ENCODE results near the gene LRRC8E. TPM values are rescaled to one million over a fixed set of nuclear protein-coding genes. Genes with fewer than 3 reads are reported as not detected.
A peak's percentile ranks its signal among the peaks of the same experiment; 100 is the strongest.

The LRRC8E gene
- total and polyA plus RNA-seq, 4 donors: 1.8 to 3.3 (median 2.4) TPM; not detected in 1

DNA sequence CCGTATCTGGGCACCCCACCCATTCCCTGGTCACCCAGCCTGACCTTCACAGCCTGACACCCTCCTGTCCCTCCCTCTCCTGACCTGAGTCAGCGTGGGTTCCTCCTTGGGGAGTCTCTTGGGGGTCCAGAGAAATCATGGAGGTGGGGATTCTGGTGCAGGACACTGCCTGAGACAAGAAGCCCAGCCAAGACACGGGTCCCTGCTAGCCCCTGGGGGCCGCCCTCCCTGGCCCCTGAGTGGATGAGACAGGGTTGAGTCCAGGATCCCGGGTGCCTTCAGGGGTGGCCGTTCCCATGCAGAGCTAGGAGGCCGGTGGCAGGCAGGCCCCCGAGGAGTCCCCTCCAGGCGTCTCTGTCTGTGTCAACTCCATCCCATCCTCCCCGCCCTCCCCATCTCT is 17.0 kb downstream of the LRRC8E start:
- Histone ChIP-seq H3K9ac (ENCODE audit: low read depth in 1 of 2, low read length in 2 of 2) (no peak overlapping the region), H3K4me3 (ENCODE audit: low read depth in 1 of 3, low read length in 3 of 3) (no peak overlapping the region), H3K27ac (ENCODE audit: low read depth in 1 of 2, low read length in 2 of 2) (no peak overlapping the region), H3K36me3 (ENCODE audit: control insufficient read depth in 4 of 4, insufficient read depth in 3 of 4, low read depth in 1 of 4, low read length in 3 of 4) (peaks cover 0 to 5% (median 2%) of the 10 kb centered on the region in 4 donors), H3K9me3 (ENCODE audit: control insufficient read depth in 4 of 4, low read length in 3 of 4) (no peaks in the 10 kb centered on the region), H3K4me1 (ENCODE audit: control insufficient read depth in 4 of 4, insufficient read depth in 4 of 4, low read length in 3 of 4) (peaks cover 8 to 35% (median 21%) of the 10 kb centered on the region in 4 donors), H3K27me3 (ENCODE audit: control insufficient read depth in 4 of 4, insufficient read depth in 4 of 4, low read length in 3 of 4) (no peaks in the 10 kb centered on the region)
- TF ChIP-seq EGR1 (IDR thresholded peaks at IDR 0.05; ENCODE audit: low read depth in 2 of 2) (no peak), RXRA (IDR thresholded peaks at IDR 0.05) (no peak), YY1 (IDR thresholded peaks at IDR 0.05) (no peak), FOXA1 (IDR thresholded peaks at IDR 0.05) (no peak), SP1 (IDR thresholded peaks at IDR 0.05) (no peak), JUND (IDR thresholded peaks at IDR 0.05) (no peak), FOXA2 (IDR thresholded peaks at IDR 0.05) (no peak), HNF4G (IDR thresholded peaks at IDR 0.05) (no peak), HNF4A (conservative IDR thresholded peaks at IDR 0.05) (no peak), GABPA (IDR thresholded peaks at IDR 0.05 in 1 of 2, conservative IDR thresholded peaks at IDR 0.05 in 1 of 2) (no peak), NR2F2 (IDR thresholded peaks at IDR 0.05) (no peak), TAF1 (conservative IDR thresholded peaks at IDR 0.05) (no peak)
- TF ChIP-seq, protein P1, sequence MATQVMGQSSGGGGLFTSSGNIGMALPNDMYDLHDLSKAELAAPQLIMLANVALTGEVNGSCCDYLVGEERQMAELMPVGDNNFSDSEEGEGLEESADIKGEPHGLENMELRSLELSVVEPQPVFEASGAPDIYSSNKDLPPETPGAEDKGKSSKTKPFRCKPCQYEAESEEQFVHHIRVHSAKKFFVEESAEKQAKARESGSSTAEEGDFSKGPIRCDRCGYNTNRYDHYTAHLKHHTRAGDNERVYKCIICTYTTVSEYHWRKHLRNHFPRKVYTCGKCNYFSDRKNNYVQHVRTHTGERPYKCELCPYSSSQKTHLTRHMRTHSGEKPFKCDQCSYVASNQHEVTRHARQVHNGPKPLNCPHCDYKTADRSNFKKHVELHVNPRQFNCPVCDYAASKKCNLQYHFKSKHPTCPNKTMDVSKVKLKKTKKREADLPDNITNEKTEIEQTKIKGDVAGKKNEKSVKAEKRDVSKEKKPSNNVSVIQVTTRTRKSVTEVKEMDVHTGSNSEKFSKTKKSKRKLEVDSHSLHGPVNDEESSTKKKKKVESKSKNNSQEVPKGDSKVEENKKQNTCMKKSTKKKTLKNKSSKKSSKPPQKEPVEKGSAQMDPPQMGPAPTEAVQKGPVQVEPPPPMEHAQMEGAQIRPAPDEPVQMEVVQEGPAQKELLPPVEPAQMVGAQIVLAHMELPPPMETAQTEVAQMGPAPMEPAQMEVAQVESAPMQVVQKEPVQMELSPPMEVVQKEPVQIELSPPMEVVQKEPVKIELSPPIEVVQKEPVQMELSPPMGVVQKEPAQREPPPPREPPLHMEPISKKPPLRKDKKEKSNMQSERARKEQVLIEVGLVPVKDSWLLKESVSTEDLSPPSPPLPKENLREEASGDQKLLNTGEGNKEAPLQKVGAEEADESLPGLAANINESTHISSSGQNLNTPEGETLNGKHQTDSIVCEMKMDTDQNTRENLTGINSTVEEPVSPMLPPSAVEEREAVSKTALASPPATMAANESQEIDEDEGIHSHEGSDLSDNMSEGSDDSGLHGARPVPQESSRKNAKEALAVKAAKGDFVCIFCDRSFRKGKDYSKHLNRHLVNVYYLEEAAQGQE (IDR thresholded peaks at IDR 0.05): no peak
- TF ChIP-seq, protein P2, sequence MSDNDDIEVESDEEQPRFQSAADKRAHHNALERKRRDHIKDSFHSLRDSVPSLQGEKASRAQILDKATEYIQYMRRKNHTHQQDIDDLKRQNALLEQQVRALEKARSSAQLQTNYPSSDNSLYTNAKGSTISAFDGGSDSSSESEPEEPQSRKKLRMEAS (IDR thresholded peaks at IDR 0.05): no peak
- TF ChIP-seq, protein P3, sequence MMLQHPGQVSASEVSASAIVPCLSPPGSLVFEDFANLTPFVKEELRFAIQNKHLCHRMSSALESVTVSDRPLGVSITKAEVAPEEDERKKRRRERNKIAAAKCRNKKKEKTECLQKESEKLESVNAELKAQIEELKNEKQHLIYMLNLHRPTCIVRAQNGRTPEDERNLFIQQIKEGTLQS (IDR thresholded peaks at IDR 0.05): no peak
- WGBS: 81% methylated on average over 10 of the region's 10 CpGs
- peak; percentile 30 for DNase-seq (ENCODE audit: low spot score)

DNA sequence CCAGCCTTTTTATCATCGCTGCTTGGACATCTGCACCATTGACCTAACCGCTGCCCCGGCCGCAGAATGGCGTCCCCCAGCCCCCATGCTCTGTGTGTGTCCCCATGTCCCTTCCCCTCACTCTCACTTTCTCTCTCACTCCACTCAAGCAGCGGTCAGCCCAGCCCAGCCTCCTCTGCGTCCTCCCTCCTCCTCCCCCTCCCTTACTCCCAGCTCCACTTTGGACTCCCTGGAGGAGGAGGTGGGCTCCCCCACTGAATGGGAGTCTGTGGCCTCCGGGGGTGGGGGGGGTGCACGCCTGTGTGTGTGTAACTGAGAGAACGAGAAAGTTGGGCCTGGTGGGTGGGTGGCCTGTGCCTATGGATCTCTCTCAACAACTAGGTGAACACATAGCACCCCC is 17.5 kb downstream of the LRRC8E start:
- Histone ChIP-seq H3K4me3 (ENCODE audit: low read depth in 1 of 3, low read length in 3 of 3) (no peak overlapping the region), H3K9me3 (ENCODE audit: control insufficient read depth in 4 of 4, low read length in 3 of 4) (no peaks in the 10 kb centered on the region), H3K27ac (ENCODE audit: low read depth in 1 of 2, low read length in 2 of 2) (no peak overlapping the region), H3K9ac (ENCODE audit: low read depth in 1 of 2, low read length in 2 of 2) (no peak overlapping the region), H3K36me3 (ENCODE audit: control insufficient read depth in 4 of 4, insufficient read depth in 3 of 4, low read depth in 1 of 4, low read length in 3 of 4) (peaks cover 0 to 10% (median 4%) of the 10 kb centered on the region in 4 donors), H3K27me3 (ENCODE audit: control insufficient read depth in 4 of 4, insufficient read depth in 4 of 4, low read length in 3 of 4) (no peaks in the 10 kb centered on the region), H3K4me1 (ENCODE audit: control insufficient read depth in 4 of 4, insufficient read depth in 4 of 4, low read length in 3 of 4) (peaks cover 8 to 35% (median 21%) of the 10 kb centered on the region in 4 donors)
- TF ChIP-seq, protein P4, sequence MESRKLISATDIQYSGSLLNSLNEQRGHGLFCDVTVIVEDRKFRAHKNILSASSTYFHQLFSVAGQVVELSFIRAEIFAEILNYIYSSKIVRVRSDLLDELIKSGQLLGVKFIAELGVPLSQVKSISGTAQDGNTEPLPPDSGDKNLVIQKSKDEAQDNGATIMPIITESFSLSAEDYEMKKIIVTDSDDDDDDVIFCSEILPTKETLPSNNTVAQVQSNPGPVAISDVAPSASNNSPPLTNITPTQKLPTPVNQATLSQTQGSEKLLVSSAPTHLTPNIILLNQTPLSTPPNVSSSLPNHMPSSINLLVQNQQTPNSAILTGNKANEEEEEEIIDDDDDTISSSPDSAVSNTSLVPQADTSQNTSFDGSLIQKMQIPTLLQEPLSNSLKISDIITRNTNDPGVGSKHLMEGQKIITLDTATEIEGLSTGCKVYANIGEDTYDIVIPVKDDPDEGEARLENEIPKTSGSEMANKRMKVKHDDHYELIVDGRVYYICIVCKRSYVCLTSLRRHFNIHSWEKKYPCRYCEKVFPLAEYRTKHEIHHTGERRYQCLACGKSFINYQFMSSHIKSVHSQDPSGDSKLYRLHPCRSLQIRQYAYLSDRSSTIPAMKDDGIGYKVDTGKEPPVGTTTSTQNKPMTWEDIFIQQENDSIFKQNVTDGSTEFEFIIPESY (IDR thresholded peaks at IDR 0.05): no peak
- TF ChIP-seq HNF4A (conservative IDR thresholded peaks at IDR 0.05) (no peak), JUND (IDR thresholded peaks at IDR 0.05) (no peak), FOXA2 (IDR thresholded peaks at IDR 0.05) (no peak), HNF4G (IDR thresholded peaks at IDR 0.05) (no peak), YY1 (IDR thresholded peaks at IDR 0.05) (no peak), RXRA (IDR thresholded peaks at IDR 0.05) (no peak), FOXA1 (IDR thresholded peaks at IDR 0.05) (no peak), TAF1 (conservative IDR thresholded peaks at IDR 0.05) (no peak), NR2F2 (IDR thresholded peaks at IDR 0.05) (no peak)
- TF ChIP-seq, protein P3 (IDR thresholded peaks at IDR 0.05): no peak
- TF ChIP-seq, protein P5, sequence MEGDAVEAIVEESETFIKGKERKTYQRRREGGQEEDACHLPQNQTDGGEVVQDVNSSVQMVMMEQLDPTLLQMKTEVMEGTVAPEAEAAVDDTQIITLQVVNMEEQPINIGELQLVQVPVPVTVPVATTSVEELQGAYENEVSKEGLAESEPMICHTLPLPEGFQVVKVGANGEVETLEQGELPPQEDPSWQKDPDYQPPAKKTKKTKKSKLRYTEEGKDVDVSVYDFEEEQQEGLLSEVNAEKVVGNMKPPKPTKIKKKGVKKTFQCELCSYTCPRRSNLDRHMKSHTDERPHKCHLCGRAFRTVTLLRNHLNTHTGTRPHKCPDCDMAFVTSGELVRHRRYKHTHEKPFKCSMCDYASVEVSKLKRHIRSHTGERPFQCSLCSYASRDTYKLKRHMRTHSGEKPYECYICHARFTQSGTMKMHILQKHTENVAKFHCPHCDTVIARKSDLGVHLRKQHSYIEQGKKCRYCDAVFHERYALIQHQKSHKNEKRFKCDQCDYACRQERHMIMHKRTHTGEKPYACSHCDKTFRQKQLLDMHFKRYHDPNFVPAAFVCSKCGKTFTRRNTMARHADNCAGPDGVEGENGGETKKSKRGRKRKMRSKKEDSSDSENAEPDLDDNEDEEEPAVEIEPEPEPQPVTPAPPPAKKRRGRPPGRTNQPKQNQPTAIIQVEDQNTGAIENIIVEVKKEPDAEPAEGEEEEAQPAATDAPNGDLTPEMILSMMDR (IDR thresholded peaks at IDR 0.05; ENCODE audit: low read depth, low read length, missing input control): no peak
- 91% methylated on average over 10 of the region's 10 CpGs for WGBS
- peak; percentile 30 for DNase-seq (ENCODE audit: low spot score)
